DLD1 (cell line): ENCODE results near the gene CPNE7.
"Not testable (repeated sequence)": the region's sequence is repeated elsewhere in the genome, so short reads cannot be mapped to it uniquely, and the experiment has no call there.

ENCODE experiments used
- in situ Hi-C: cut with HindIII; loops from 2 replicates; pipeline ENCODE4 v1.10.0; 2017; ENCODE audit warnings: low sequenced_read_pairs

The CPNE7 gene

GRCh38 chr16:89565506-89566372 is 9.8 kb upstream of the CPNE7 start:
- in situ Hi-C loops, result no loop called here

- in situ Hi-C loops, result no loop called here
These were observed 7.6 kb upstream of the CPNE7 start for GRCh38 chr16:89567656-89568594.

GRCh38 chr16:89569506-89570341 is 5.8 kb upstream of the CPNE7 start:
- in situ Hi-C loops, result no loop called here

GRCh38 chr16:89570342-89570923 is 5.1 kb upstream of the CPNE7 start:
- in situ Hi-C loops, result no loop called here

- in situ Hi-C loops, result not testable (repeated sequence)
These were observed 4.5 kb upstream of the CPNE7 start for GRCh38 chr16:89570983-89571598.

- in situ Hi-C loops, result no loop called here
These were observed 3.9 kb upstream of the CPNE7 start for GRCh38 chr16:89571636-89572035.

GRCh38 chr16:89572073-89572484 is 3.5 kb upstream of the CPNE7 start:
- in situ Hi-C loops, result no loop called here

GRCh38 chr16:89572485-89573205 is 2.9 kb upstream of the CPNE7 start:
- in situ Hi-C loops, result no loop called here

- in situ Hi-C loops, result no loop called here
These were observed 1.5 kb upstream of the CPNE7 start for GRCh38 chr16:89573826-89574680.

- in situ Hi-C loops, result no loop called here
These were observed 794 bp upstream of the CPNE7 start for GRCh38 chr16:89574681-89575246.

- in situ Hi-C loops, result no loop called here
These were observed 846 bp downstream of the CPNE7 start for GRCh38 chr16:89576153-89577054.

GRCh38 chr16:89577055-89577759 is 1.6 kb downstream of the CPNE7 start:
- in situ Hi-C loops, result no loop called here

GRCh38 chr16:89579351-89579750 is 3.8 kb downstream of the CPNE7 start:
- in situ Hi-C loops, result no loop called here

- in situ Hi-C loops, result no loop called here
These were observed 5.6 kb downstream of the CPNE7 start for GRCh38 chr16:89581045-89581695.

GRCh38 chr16:89581861-89582563 is 6.5 kb downstream of the CPNE7 start:
- in situ Hi-C loops, result no loop called here
